H1 (cell line): Measurements from ENCODE around the gene ELMO3. TPM values are rescaled to one million over a fixed set of nuclear protein-coding genes. Genes with fewer than 3 reads are reported as not detected.

Experiments
- CTCF ChIA-PET: fragments of 300-600 bp; sonication (Branson Sonifier 250); formaldehyde crosslinking; loops from one replicate; lab custom pipeline; 2021; ENCODE audit not compliant: partially characterized antibody; lab: Charles Lee
- POLR2A ChIA-PET: fragments of 300-600 bp; sonication (Branson Sonifier 250); formaldehyde crosslinking; loops from one replicate; lab custom pipeline; 2021; ENCODE audit warnings: inconsistent platforms; ENCODE audit not compliant: partially characterized antibody; lab: Charles Lee
- DNase-seq, 2 experiments: peaks; one replicate each; pipeline versions ENCODE4 v3.0.0 to v3.0.0-alpha.2; 2010 to 2022; ENCODE audit warnings: low spot score in 2 of 2, low read depth in 1 of 2, mixed read lengths in 1 of 2
- FAIRE-seq: peaks from 2 replicates; lab custom pipeline; 2011; peaks lifted over from hg19 to GRCh38; lab: Jason Lieb, UNC
- H2AFZ ChIP-seq: 2 replicates; pipeline ENCODE4 v1.8.1; 2012; ENCODE audit warnings: low read length, inconsistent platforms
- H2AK5ac ChIP-seq: 2 replicates; pipeline ENCODE4 v1.6.1; 2013; ENCODE audit warnings: low read depth, low read length
- H2BK120ac ChIP-seq: replicated peaks from 2 replicates; pipeline ENCODE3; 2013; ENCODE audit warnings: low read depth, low read length, inconsistent platforms
- H2BK12ac ChIP-seq: 2 replicates; pipeline ENCODE4 v1.6.1; 2013; ENCODE audit warnings: low read depth, low read length
- H2BK15ac ChIP-seq: 2 replicates; pipeline ENCODE4 v1.6.1; 2013; ENCODE audit warnings: low read length
- H2BK20ac ChIP-seq: 2 replicates; pipeline ENCODE4 v1.6.1; 2013; ENCODE audit warnings: low read length
- H2BK5ac ChIP-seq: 2 replicates; pipeline ENCODE4 v1.6.1; 2013; ENCODE audit warnings: low read depth, low read length
- H3K14ac ChIP-seq: 2 replicates; pipeline ENCODE4 v1.6.1; 2013; ENCODE audit warnings: inconsistent platforms; ENCODE audit not compliant: insufficient read length
- H3K18ac ChIP-seq: 2 replicates; pipeline ENCODE4 v1.6.1; 2013; ENCODE audit warnings: low read length; ENCODE audit errors: extremely low read depth
- H3K23ac ChIP-seq: 2 replicates; pipeline ENCODE4 v1.6.1; 2013; ENCODE audit warnings: inconsistent platforms; ENCODE audit not compliant: insufficient read length
- H3K23me2 ChIP-seq: 2 replicates; pipeline ENCODE4 v1.6.1; 2013; ENCODE audit warnings: low read depth, low read length
- H3K27ac ChIP-seq: 2 replicates; pipeline ENCODE4 v1.6.1; 2011; ENCODE audit warnings: low read depth, low read length, inconsistent platforms
- H3K27me3 ChIP-seq, 4 experiments: replicated peaks in 1 of 4; 1 replicate in 1 of 4; 2 replicates in 3 of 4; pipeline versions ENCODE4 v1.6.1 to v1.8.1; 2011 to 2013; ENCODE audit warnings: low read length in 3 of 4, mild to moderate bottlenecking in 3 of 4, inconsistent platforms in 2 of 4, mixed read lengths in 2 of 4, moderate library complexity in 1 of 4; ENCODE audit not compliant: control insufficient read depth in 3 of 4, insufficient read depth in 3 of 4; ENCODE audit errors: extremely low read depth in 1 of 4
- H3K36me3 ChIP-seq, 4 experiments: 2 replicates each; pipeline versions ENCODE4 v1.6.1 to v1.8.1; 2011 to 2013; ENCODE audit warnings: mild to moderate bottlenecking in 4 of 4, low read length in 3 of 4, moderate library complexity in 2 of 4, control low read depth in 1 of 4, inconsistent platforms in 1 of 4; ENCODE audit not compliant: insufficient read depth in 4 of 4, control insufficient read depth in 2 of 4
- H3K4ac ChIP-seq: replicated peaks from 2 replicates; pipeline ENCODE3; 2013; ENCODE audit warnings: low read length, low read depth, mixed read lengths, inconsistent platforms; ENCODE audit not compliant: insufficient read length
- H3K4me1 ChIP-seq, 4 experiments: replicated peaks in 1 of 4; 1 replicate in 1 of 4; 2 replicates in 3 of 4; pipeline versions ENCODE4 v1.6.1 to v1.8.1; 2011 to 2013; ENCODE audit warnings: low read length in 3 of 4, inconsistent platforms in 2 of 4, mixed read lengths in 1 of 4; ENCODE audit not compliant: insufficient read depth in 4 of 4, control insufficient read depth in 3 of 4
- H3K4me2 ChIP-seq, 2 experiments: 2 replicates each; pipeline versions ENCODE4 v1.6.1 to v1.8.1; 2011 to 2013; ENCODE audit warnings: low read depth in 2 of 2, low read length in 2 of 2, control low read depth in 1 of 2, inconsistent platforms in 1 of 2, mild to moderate bottlenecking in 1 of 2; ENCODE audit not compliant: insufficient read depth in 1 of 2
- H3K4me3 ChIP-seq, 4 experiments: fragments of 200-600, 300-600 bp in 1 of 4; sonication (generic), shearing (Covaris generic), sonication (Bioruptor Twin) in 1 of 4; 2 replicates each; pipeline versions ENCODE4 v1.5.1 to v1.8.1; 2011 to 2016; ENCODE audit warnings: low read length in 4 of 4, low read depth in 3 of 4, control low read depth in 2 of 4, inconsistent platforms in 2 of 4, mild to moderate bottlenecking in 2 of 4, mixed read lengths in 1 of 4, moderate library complexity in 1 of 4; ENCODE audit not compliant: insufficient read depth in 2 of 4; ENCODE audit errors: extremely low read depth in 1 of 4
- H3K56ac ChIP-seq: replicated peaks from 2 replicates; pipeline ENCODE3; 2013; ENCODE audit warnings: low read depth, mild to moderate bottlenecking, mixed read lengths, low read length, inconsistent platforms; ENCODE audit not compliant: insufficient read length
- H3K79me1 ChIP-seq: 2 replicates; pipeline ENCODE4 v1.6.1; 2013; ENCODE audit warnings: low read depth, low read length, control low read depth
- H3K79me2 ChIP-seq, 2 experiments: 2 replicates each; pipeline versions ENCODE4 v1.6.1 to v1.8.1; 2012 to 2013; ENCODE audit warnings: low read length in 2 of 2, mild to moderate bottlenecking in 2 of 2, inconsistent platforms in 1 of 2; ENCODE audit not compliant: insufficient read depth in 2 of 2, control insufficient read depth in 1 of 2
- H3K9ac ChIP-seq, 4 experiments: replicated peaks in 1 of 4; 1 replicate in 1 of 4; 2 replicates in 3 of 4; pipeline versions ENCODE4 v1.6.1 to v1.8.1; 2011 to 2013; ENCODE audit warnings: low read depth in 3 of 4, low read length in 3 of 4, control low read depth in 2 of 4, mild to moderate bottlenecking in 2 of 4, moderate library complexity in 2 of 4, inconsistent platforms in 1 of 4; ENCODE audit errors: extremely low read depth in 1 of 4
- H3K9me3 ChIP-seq, 2 experiments: 2 replicates each; pipeline versions ENCODE4 v1.6.1 to v1.8.1; 2012 to 2013; ENCODE audit warnings: mild to moderate bottlenecking in 2 of 2, moderate library complexity in 2 of 2, control low read depth in 1 of 2, inconsistent platforms in 1 of 2, low read depth in 1 of 2, low read length in 1 of 2, mixed read lengths in 1 of 2; ENCODE audit not compliant: insufficient read depth in 2 of 2
- H4K20me1 ChIP-seq, 2 experiments: replicated peaks in 1 of 2; 2 replicates each; pipeline versions ENCODE3 to v1.8.1; 2011 to 2013; ENCODE audit warnings: inconsistent platforms in 2 of 2, low read length in 2 of 2, mild to moderate bottlenecking in 1 of 2; ENCODE audit not compliant: insufficient read depth in 2 of 2, control insufficient read depth in 1 of 2
- H4K5ac ChIP-seq: 2 replicates; pipeline ENCODE4 v1.6.1; 2013; ENCODE audit warnings: low read length, low read depth, mixed read lengths, inconsistent platforms; ENCODE audit not compliant: insufficient read length
- H4K8ac ChIP-seq: 2 replicates; pipeline ENCODE4 v1.8.0; 2013; ENCODE audit warnings: mild to moderate bottlenecking, moderate library complexity, low read length, inconsistent platforms; ENCODE audit not compliant: insufficient read depth; ENCODE audit errors: extremely low read depth
- H4K91ac ChIP-seq: replicated peaks from 2 replicates; pipeline ENCODE3; 2013; ENCODE audit warnings: low read length, mixed read lengths, inconsistent platforms; ENCODE audit not compliant: insufficient read length
- CHD1 ChIP-seq: IDR thresholded peaks from 2 replicates; pipeline ENCODE4 v1.6.1; 2012; ENCODE audit warnings: low read depth, low read length, improper control_type of control experiment
- EGR1 ChIP-seq: IDR thresholded peaks from 2 replicates; pipeline ENCODE4 v1.6.1; 2011; ENCODE audit warnings: low read depth, low read length, borderline replicate concordance
- FOSL1 ChIP-seq: IDR thresholded peaks from 2 replicates; pipeline ENCODE4 v1.6.1; 2011; ENCODE audit warnings: mild to moderate bottlenecking, low read depth, low read length, moderate library complexity; ENCODE audit not compliant: insufficient read depth
- NANOG ChIP-seq: IDR thresholded peaks from 2 replicates; pipeline ENCODE4 v1.6.1; 2011; ENCODE audit warnings: low read length, low read depth, mild to moderate bottlenecking, inconsistent platforms; ENCODE audit not compliant: insufficient read depth, poor library complexity, severe bottlenecking
- POLR2AphosphoS5 ChIP-seq: IDR thresholded peaks from 2 replicates; pipeline ENCODE4 v1.6.1; 2011; ENCODE audit warnings: low read depth, low read length
- TEAD4 ChIP-seq: IDR thresholded peaks from 2 replicates; pipeline ENCODE4 v1.6.1; 2012; ENCODE audit warnings: low read depth, low read length, inconsistent platforms, mixed read lengths
- WGBS, 2 experiments: shearing (Covaris generic) in 1 of 2; methylation state at CpG; one replicate each; pipeline versions ENCODE4 v1.1.6 to v1.1.7; 2013 to 2015; ENCODE audit warnings: low lambda C conversion rate in 2 of 2, mixed read lengths in 2 of 2, inconsistent platforms in 1 of 2, low coverage in 1 of 2, missing lambda C conversion rate in 1 of 2; ENCODE audit not compliant: insufficient replicate concordance in 2 of 2, insufficient coverage in 1 of 2, insufficient read length in 1 of 2; ENCODE audit errors: extremely low coverage in 1 of 2, missing lambda C conversion rate in 1 of 2; 5-methylcytosine and 5-hydroxymethylcytosine counted together
- polyA plus RNA-seq, 7 experiments: library from polyadenylated mRNA; depleted of rRNA in 3 of 7; stranded (reverse) in 5 of 7; unstranded in 2 of 7; fragments of >200 nt in 5 of 7; fragments of 200-250 nt in 2 of 7; gene quantifications; 1 replicate in 5 of 7; 2 replicates in 1 of 7; 4 replicates in 1 of 7; pipeline versions ENCODE4 v1.2.1 to v1.2.3, GENCODE V29; 2011 to 2013; ENCODE audit warnings: missing spikeins in 2 of 7, mixed read lengths in 2 of 7
- total RNA-seq: library from RNA; stranded (reverse); fragmentation: NEBNext Ultra II Directional; extraction: Animal tissue kit (Norgen Biotek cat#: 25700); gene quantifications from 2 replicates; pipeline ENCODE4 v1.2.1, GENCODE V29; 2021
- TF ChIP-seq, protein P1 (sequence below): IDR thresholded peaks from 2 replicates; pipeline ENCODE4 v1.6.1; 2012; ENCODE audit warnings: low read length, inconsistent platforms
- TF ChIP-seq, protein P2 (sequence below): IDR thresholded peaks from 2 replicates; pipeline ENCODE4 v1.6.1; 2011; ENCODE audit warnings: low read depth, mild to moderate bottlenecking, low read length; ENCODE audit not compliant: insufficient read depth

ELMO3 gene
- total and polyA plus RNA-seq, 2 of the 8 experiments (the other 6 are each of a cell fraction or from before 2014, with no cell fraction given), result 9.6 to 10.9 TPM

DNA sequence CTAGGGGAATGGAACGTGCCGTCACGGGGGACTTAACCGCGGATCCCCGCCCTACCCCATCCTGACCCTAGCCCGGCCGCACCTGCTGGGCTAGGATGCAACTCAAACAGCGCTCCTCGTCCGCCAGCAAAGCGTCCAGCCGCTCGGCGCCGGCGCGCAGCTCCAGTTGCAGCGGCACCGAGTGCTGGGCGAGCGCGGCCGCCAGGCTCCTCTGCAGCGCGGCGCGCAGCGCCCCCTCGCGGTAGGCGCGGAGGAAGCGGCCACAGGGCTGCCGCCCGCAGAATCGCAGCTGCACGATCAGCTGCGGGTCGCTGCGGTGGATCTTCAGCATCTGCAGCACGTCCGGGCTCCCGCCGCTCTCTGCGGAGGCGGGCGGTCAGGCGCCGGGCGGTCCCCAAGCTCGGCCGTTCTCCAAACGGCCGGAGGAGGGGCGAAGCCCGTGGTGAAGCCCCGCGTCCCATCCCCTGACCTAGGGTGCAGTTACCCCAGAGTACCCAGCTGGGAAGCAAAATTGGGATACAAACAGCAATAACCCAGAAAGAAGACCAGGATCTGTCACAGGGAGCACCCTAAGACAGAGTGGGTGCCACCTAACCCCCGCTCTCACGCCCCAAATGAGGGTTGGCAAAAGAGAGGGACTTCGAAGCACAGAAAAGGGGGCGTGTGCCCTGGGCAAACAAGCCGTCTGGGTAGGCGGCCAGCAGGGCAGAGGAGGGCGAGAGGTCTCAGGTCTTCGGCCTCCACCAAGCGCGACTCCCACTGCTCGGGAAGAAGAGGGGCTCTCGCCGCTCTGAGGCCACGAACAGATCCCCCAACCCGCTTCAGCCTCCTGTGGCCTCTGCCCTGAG lies 43.4 kb upstream of the ELMO3 start:
- Histone ChIP-seq H3K4me3 (peak overlapping the region in 3 of 4 experiments; percentile 30 to 59 (median 36); a peak in 6 of 8 replicates), H2BK5ac (no peak overlapping the region), H3K14ac (no peak overlapping the region), H2AFZ (no peak overlapping the region), H2AK5ac (no peak overlapping the region), H4K20me1 (peaks cover 10 to 13% of the 10 kb centered on the region in 2 experiments), H3K18ac (no peak overlapping the region), H4K91ac (no peak overlapping the region), H3K4me2 (peak overlapping the region; percentile 4 to 87), H4K8ac (no peak overlapping the region), H3K9ac (no peak overlapping the region), H3K36me3 (no peaks in the 10 kb centered on the region), H3K27ac (no peak overlapping the region), H3K4me1 (peaks cover 0 to 14% (median 8%) of the 10 kb centered on the region in 4 experiments; a peak in 6 of 7 replicates), H2BK120ac (no peak overlapping the region), H2BK20ac (no peak overlapping the region), H2BK12ac (no peak overlapping the region), H3K56ac (no peak overlapping the region), H3K23me2 (peaks cover 17% of the 10 kb centered on the region; the same call in 1 of the 2 replicates), H3K79me2 (no peaks in the 10 kb centered on the region), H3K27me3 (peaks cover 75 to 98% (median 93%) of the 10 kb centered on the region in 4 experiments), H3K79me1 (no peaks in the 10 kb centered on the region), H4K5ac (no peak overlapping the region), H3K4ac (no peak overlapping the region), H2BK15ac (no peak overlapping the region), H3K9me3 (no peaks in the 10 kb centered on the region), H3K23ac (no peak overlapping the region)
- WGBS, 2 experiments, result 6% methylated on average over 55 of the region's 74 CpGs; no CpG with 5 or more reads in 1 of the 2 experiments
- ChIA-PET CTCF (interaction anchor here (0.6 to 14.1 kb wide), 36 partner anchors 10 to 1816 kb away, joined by 3 to 291 read pairs (median 4); partner anchors contain the start of genes CES3, ELMO3, FBXL8 and HSF4), POLR2A (interaction anchor here (1.9 kb wide), 1 partner anchor 8 kb away, joined by 7 read pairs; no protein-coding TSS in a partner anchor)
- FAIRE-seq (no peak), DNase-seq (peak in 1 of 2 experiments; percentile 91)
- TF ChIP-seq, protein P1, sequence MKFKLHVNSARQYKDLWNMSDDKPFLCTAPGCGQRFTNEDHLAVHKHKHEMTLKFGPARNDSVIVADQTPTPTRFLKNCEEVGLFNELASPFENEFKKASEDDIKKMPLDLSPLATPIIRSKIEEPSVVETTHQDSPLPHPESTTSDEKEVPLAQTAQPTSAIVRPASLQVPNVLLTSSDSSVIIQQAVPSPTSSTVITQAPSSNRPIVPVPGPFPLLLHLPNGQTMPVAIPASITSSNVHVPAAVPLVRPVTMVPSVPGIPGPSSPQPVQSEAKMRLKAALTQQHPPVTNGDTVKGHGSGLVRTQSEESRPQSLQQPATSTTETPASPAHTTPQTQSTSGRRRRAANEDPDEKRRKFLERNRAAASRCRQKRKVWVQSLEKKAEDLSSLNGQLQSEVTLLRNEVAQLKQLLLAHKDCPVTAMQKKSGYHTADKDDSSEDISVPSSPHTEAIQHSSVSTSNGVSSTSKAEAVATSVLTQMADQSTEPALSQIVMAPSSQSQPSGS, result no peak
- TF ChIP-seq FOSL1 (no peak), TEAD4 (peak; percentile 31; the same call in 1 of the 2 replicates), NANOG (peak; percentile 51), POLR2AphosphoS5 (no peak), CHD1 (no peak), EGR1 (peak; percentile 28; the same call in 1 of the 2 replicates)
- TF ChIP-seq, protein P2, sequence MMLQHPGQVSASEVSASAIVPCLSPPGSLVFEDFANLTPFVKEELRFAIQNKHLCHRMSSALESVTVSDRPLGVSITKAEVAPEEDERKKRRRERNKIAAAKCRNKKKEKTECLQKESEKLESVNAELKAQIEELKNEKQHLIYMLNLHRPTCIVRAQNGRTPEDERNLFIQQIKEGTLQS, result no peak
